GM21526 (cell line): ENCODE results near the gene LRMDA.

Source experiments
- ATAC-seq: cut with Tn5 transposase; IDR thresholded peaks from one replicate; pipeline ENCODE4 v1.9.1; 2021; ENCODE audit warnings: moderate library complexity; ENCODE audit not compliant: unreplicated experiment, low FRiP score

Gene LRMDA

DNA sequence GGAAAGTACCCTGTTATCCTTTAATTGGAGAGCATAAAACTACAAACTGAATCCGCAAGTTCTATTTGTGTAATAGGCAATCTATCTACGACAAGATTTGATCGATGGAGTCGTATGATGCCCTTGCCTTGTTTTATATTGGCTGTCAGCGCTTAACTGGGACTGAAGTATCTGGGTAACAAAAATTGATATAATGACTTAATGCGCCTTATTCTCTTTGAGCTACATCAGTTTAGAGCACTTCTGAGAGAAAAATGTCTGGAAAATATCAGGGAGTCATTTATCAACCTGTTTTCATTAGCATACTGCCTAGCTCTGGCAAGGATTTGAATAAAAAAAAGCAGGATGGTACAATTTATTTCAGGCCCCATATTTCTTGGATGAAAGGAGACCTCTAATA, 262.1 kb downstream of the LRMDA start:
- no peak for ATAC-seq

DNA sequence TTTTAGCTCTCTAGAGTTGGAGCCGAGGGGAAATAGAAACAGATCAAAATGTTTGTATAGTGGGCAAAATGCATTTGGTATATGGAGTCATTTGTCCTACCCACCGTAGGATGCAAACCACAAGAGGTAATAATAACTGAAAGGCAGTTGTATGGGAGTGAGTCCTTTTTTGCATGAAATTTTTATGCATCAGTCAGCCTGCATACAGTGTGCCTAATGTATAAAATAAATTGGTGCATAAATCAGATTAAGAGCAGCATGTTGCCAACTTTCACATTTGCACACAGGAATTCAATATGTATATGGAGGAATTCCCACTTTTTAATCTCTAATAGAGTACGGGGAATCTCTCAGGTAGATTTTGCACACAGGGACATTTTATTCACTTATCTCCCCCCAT, 262.8 kb downstream of the LRMDA start:
- no peak for ATAC-seq

DNA sequence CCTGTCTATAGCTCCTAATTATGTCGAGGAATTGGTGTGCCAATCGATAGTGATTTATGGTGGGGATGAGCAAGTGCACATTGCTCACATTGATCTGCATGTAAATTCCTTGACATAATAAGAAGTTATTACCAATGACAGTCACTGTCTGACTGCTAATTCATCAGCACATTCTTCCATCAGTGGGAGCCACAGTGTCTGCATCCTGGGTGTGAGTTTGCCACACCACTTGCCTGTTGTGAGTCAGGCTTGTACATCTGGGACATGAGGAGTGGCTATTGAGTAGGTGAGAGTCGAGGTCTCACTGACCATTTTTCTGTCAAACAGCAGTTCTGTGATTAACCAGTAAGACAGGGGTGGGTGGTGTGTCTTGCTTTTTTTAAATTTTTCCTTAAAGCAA, 263.4 kb downstream of the LRMDA start:
- ATAC-seq: no peak

- ATAC-seq: no peak
Observed at GRCh38 chr10:75695994-75696393, 264.6 kb downstream of the LRMDA start.

DNA sequence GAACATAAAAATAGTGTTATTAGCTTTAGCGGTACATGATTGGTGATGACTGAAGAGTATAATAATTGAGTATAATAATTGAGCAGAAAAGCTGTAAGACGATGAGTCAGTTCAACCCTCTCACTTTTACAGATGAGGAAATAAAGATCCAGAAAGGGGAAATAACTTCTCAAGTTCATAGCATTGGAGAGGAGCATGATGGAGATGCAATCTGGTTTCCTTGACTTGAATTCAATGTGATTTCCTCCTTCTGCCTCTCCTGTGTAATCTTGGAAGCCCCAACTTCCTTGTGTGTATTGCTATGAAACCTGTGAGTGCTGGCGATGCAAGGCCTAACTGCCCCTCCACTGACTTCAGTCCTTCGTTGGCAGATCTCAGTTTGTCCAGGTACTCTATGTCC, 265.1 kb downstream of the LRMDA start:
- ATAC-seq: no peak

DNA sequence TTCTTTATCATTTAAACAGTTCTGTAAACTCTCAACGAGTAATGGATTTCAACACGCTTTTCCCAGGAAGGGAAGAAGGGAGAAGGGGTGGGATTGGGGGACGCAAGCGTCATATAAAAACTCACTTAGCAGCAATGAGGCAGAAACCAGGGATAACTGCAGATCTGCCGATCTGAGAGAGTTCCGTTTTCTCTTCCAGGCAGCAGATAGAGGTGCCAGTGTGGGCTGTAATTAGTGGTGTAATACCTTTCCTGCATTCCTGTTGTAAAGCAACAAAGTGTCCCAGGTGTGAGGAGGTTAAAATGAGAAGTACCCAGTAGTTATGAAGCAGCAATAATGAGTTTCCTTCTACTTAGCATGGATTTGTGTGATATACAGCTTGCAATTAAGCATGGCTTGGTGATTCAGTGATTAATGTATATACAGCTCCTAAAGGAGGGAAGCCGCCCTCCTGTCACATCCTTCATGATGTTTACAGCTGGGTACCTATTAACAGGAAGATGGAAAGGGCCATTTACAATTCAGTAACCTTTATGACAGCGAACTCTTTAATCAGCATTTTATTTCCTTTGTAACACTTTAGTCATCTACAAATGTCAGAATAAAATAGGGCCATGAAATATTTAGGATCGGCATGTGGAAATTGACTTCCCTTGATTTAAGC, 271.9 kb downstream of the LRMDA start:
- no peak for ATAC-seq

GRCh38 chr10:75705426-75705825, 274.0 kb downstream of the LRMDA start:
- ATAC-seq: no peak

DNA sequence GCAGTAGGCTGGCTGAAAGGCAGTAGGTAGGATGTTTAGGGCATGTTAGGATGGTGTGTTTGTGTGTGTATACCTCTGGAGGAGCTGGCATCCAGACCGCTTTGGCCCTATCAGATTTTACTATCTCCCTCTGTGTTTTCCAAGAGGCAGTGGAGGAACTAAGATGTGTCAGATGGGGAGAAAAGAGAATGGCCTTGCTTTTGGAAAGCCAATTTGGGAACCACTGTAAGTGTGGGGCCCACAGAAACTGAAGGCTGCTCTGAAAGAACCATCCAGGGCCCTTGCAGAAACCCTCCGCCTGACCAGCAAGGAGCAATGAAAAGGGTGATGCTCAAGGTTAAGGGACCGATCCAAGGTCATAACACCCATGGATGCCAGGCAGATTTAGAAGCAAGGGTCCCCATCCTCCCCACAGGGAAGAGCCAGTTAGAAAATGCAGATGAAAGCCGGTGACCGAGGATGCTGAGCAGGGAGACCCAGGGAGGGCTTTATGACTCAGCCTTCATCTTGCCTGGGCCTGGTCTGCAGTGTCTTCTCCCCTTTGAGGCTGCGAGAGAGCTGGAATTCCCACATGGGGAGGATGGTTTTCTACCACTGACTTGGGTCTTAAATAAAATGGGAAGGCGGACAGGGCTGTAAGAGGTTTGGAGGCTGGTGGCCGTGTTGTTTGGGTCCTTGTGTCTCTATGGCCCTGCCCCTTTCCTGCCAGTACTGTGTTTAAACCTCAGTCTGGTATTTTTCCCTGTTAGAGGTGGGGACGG, 275.8 kb downstream of the LRMDA start:
- no peak for ATAC-seq

DNA sequence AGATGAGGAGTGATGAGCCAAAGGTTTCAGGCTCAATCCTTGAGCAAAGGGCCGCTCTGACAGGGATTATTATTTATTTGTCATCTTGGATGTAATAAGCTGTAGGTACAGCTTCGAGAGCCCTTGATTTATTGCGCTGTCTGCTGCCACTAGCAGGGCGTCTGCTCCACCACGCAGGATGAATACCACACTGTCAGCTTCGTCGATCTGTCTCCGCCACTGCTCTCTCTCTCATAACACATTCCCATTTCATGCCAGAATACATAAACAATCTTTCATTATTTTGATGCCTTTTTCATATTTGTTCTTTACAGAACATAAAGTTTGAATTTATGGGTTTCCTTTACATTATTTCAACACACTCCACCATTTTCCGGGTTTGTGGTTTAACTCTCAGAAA, 276.6 kb downstream of the LRMDA start:
- no peak for ATAC-seq

- ATAC-seq: no peak
Observed at GRCh38 chr10:75709245-75709644, 277.8 kb downstream of the LRMDA start.

- no peak for ATAC-seq
Observed at GRCh38 chr10:75709811-75710210, 278.4 kb downstream of the LRMDA start.

DNA sequence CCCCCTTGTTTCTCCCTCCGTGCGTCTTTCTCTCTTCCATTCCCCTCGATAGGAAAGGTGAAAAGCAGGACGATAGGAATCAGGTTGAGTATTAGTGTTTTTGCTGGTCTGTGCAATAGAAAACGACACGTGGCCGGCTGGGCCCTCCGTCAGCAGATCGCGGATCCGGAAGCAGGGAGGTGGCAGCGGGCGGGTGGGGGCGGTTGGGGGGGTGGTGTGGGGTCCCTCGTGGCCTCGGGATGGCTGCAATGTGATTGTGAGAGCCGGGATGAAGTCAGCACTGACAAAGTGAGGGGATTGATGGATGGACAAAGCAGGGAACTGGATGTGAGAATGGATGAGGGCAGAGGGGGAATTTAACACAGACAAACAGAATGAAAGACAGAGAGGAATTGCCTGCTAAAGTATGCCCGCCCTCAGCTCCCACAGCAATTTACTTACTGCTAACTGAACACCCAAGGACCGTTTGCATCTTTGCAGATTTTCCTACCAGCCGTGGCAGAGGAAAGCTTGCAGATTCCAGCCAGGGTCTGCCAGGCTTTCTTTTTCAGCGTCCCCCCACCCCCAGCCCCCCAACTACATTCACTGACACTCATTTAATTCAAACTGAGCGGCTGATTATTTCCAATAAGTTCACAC, 280.9 kb downstream of the LRMDA start:
- no peak for ATAC-seq

DNA sequence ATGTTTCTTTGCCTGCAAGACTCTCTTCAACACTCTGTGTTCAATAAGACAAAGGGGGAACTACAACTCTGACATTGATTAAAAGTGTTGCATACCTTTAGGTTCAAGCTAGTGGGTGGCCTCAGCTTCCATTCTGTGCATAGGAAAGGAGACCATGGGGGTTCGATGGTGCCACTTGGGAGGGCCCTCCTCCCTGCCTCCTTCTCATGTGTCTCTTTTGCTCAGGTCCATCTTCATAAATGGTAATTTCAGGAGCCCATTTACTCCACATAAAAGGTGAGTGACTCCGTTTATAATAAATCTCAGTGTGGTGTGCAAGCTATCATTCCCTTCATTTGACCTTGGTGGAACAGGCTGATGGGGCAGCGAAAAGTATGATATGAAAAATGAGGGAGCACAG, 285.1 kb downstream of the LRMDA start:
- no peak for ATAC-seq

- no peak for ATAC-seq
Observed at GRCh38 chr10:75717126-75717916, 285.9 kb downstream of the LRMDA start.

- ATAC-seq: no peak
Observed at GRCh38 chr10:75718991-75719390, 287.6 kb downstream of the LRMDA start.

- ATAC-seq: no peak
Observed at GRCh38 chr10:75720157-75720556, 288.7 kb downstream of the LRMDA start.

- no peak for ATAC-seq
Observed at GRCh38 chr10:75722020-75722419, 290.6 kb downstream of the LRMDA start.

DNA sequence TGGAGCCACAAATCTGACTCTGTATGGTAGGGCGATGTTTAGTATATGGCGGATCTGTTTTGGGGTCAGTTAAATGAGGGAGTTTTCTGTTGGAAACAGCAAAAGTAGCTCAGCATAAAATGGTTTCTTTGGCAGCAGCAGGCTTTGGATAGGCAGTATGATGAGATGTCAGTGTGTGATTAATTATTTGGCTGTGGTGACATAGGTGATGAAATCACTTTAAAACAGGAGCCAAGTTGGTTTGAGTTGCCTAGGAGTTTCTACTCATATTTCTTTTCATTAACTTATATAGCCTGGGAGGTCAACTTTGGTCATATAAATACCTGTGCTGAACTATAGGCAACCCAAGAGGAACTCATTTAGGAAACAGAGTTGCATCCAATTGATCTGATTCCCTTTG, 291.2 kb downstream of the LRMDA start:
- no peak for ATAC-seq

DNA sequence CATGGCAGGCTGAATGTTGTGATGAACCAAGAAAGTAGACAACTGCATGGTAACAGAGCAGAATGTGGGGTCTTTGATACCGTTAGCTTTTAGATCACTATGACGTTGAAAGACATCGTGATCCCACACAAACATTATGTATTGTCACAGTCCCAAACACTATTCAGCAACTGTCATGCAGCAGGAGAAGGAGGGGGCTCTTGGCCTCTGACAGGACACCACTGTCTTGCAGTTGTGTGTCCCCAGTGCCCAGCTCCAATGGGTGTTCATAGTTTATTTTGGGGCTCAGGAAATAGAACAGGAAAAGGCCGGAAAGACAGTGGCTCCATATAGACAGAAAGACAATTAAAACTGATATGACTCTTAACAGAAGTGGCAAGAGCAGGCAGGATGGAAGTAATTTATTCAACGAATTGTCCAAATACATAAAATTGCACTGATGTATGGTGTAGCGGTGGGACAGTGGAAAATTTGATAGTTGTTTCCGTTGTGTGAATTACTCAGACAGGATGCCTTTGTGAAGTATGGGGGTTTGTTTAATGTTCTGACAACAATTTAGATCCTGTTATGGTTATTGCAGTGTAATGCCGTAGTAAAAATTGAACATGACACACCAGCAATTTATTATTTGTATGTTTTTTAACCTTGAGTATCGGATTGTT, 292.0 kb downstream of the LRMDA start:
- ATAC-seq: no peak

GRCh38 chr10:75724047-75724446, 292.6 kb downstream of the LRMDA start:
- no peak for ATAC-seq
